GM12891 (cell line): ENCODE measurements around the gene TMEM258.

Experiments used
- POLR2A ChIP-seq: IDR thresholded peaks from 2 replicates; pipeline ENCODE4 v1.6.1; 2011; ENCODE audit warnings: low read depth, low read length, control low read depth
- POLR2AphosphoS5 ChIP-seq: IDR thresholded peaks from 2 replicates; pipeline ENCODE4 v1.6.1; 2011; ENCODE audit warnings: low read depth, low read length, control low read depth
- POU2F2 ChIP-seq: IDR thresholded peaks from 2 replicates; pipeline ENCODE4 v1.6.1; 2011; ENCODE audit warnings: low read depth, mild to moderate bottlenecking, control low read depth, low read length, moderate library complexity
- SPI1 ChIP-seq: IDR thresholded peaks from 2 replicates; pipeline ENCODE4 v1.6.1; 2011; ENCODE audit warnings: low read depth, low read length, control low read depth
- TAF1 ChIP-seq: IDR thresholded peaks from 2 replicates; pipeline ENCODE4 v1.6.1; 2011; ENCODE audit warnings: low read depth, low read length, control low read depth

- TF ChIP-seq POLR2A (no peak), SPI1 (no peak), POU2F2 (no peak), POLR2AphosphoS5 (no peak), TAF1 (no peak)
Measured at GRCh38 chr11:61764606-61765260, 27.7 kb downstream of the TMEM258 start.
